Stimulated activated CD4-positive, alpha-beta T cell treated with anti-CD3 and anti-CD28 coated beads, TNF-alpha, amount 100 ng/mL, for 1 hour (primary cell): Measurements from ENCODE around the gene ACER3.
"Not testable (repeated sequence)": the region's sequence is repeated elsewhere in the genome, so short reads cannot be mapped to it uniquely, and the experiment has no call there.

ENCODE experiments used
- DNase-seq, 3 donors: peaks; one replicate each; pipeline ENCODE4 v3.0.0-alpha.2; 2020; ENCODE audit warnings: low read depth in 3 of 3, low spot score in 1 of 3

Gene ACER3

GRCh38 chr11:76836613-76837291 lies 24.0 kb upstream of the ACER3 start:
- DNase-seq, result no peak

DNA sequence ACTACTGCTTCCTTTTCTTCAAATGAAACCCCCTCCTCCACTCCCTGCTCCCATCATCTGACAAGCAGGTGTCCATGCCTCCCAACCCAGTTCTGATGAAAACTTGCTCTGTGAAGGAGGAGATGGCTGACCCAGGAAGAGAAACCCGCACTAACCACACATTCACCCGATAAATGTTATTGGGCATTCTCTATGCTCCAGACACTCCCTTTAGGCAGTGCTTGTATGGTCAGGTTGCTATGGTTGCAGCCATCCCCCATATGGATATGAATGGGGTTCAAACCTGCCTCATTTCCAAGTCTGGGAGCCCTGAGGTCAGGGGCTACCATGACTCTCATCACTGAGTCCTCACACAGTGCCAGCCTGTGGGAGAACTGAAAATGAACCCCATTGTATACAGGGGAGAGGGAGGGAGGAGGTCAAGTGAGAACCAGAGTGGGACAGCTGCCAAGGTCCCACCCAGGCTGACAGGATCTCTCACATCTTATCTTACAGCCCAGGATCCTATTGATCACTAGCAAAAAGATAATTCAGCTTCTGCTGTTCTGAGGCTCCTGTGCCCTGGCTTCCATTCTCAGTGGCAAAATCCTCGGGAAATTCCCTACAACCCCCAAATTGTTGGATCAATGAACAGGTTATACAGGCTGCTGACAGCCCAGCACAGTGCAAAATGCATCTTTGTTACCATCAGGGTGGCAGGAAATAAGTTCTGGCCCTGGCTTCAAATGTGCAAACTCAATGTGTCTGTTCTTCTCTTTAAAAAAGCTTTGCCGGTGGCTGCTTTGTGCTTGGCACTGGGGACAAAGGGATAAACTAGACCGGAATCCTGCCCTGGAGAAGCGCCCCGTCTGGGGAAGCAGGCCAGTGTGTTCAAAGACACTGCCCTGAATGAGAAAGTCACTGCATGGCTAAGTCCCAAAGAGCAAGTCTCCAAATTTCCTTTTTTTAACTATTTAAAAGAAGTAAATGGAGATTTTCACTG lies 22.7 kb upstream of the ACER3 start:
- DNase-seq, result no peak

- DNase-seq, result no peak
Measured at GRCh38 chr11:76838678-76839068, 22.0 kb upstream of the ACER3 start.

- DNase-seq, result no peak
Measured at GRCh38 chr11:76839311-76839710, 21.4 kb upstream of the ACER3 start.

- DNase-seq, result no peak
Measured at GRCh38 chr11:76841923-76842452, 18.7 kb upstream of the ACER3 start.

GRCh38 chr11:76843907-76844306 lies 16.8 kb upstream of the ACER3 start:
- DNase-seq, result no peak

GRCh38 chr11:76844511-76844910 lies 16.2 kb upstream of the ACER3 start:
- DNase-seq, result no peak

GRCh38 chr11:76845069-76845468 lies 15.6 kb upstream of the ACER3 start:
- DNase-seq, result no peak

- no peak for DNase-seq
Measured at GRCh38 chr11:76846441-76846840, 14.3 kb upstream of the ACER3 start.

DNA sequence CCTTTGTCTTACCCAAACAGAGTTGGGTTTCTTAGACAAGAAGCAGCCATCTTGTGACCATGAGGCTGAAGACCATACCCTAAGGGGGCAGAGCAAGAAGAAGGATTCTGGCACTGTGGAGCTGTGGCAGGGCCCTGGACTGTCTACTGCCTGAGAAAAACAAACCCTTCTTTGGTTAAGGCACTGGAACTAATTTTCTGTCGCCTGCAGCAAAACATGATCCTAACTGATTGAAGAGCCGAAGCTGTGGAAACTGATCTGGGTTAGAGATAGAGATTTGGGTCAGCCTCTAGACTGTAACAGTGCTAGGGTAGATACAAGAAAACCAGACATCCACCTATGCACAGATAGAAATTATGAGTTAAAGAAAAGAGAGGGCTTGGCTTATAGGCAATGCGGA lies 11.3 kb upstream of the ACER3 start:
- DNase-seq, result no peak

- DNase-seq, result no peak
Measured at GRCh38 chr11:76850130-76850529, 10.6 kb upstream of the ACER3 start.

- DNase-seq, result no peak
Measured at GRCh38 chr11:76850815-76851214, 9.9 kb upstream of the ACER3 start.

DNA sequence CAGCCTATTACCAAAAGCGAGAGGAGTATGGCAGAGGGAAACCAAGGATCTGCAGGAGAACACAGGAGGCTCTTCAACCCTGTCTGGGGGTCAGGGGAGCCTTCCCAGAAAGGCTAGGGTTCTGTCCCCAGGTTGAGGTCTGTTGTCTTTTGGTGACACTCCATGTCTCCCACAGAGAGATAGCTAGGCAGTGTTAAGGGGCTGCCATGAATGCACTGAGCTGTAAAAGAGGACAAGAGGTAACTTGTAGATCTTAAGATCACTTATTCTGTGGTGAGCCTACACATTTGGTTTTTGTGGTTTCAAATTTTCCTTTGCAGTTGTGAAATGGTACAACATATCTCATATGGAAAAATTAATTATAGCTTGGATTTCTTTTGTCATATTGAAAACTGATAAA lies 6.0 kb upstream of the ACER3 start:
- no peak for DNase-seq

GRCh38 chr11:76855670-76856069 lies 5.0 kb upstream of the ACER3 start:
- DNase-seq, result not testable (repeated sequence)

GRCh38 chr11:76856106-76856505 lies 4.6 kb upstream of the ACER3 start:
- no peak for DNase-seq

- DNase-seq, result no peak
Measured at GRCh38 chr11:76856571-76856970, 4.1 kb upstream of the ACER3 start.

DNA sequence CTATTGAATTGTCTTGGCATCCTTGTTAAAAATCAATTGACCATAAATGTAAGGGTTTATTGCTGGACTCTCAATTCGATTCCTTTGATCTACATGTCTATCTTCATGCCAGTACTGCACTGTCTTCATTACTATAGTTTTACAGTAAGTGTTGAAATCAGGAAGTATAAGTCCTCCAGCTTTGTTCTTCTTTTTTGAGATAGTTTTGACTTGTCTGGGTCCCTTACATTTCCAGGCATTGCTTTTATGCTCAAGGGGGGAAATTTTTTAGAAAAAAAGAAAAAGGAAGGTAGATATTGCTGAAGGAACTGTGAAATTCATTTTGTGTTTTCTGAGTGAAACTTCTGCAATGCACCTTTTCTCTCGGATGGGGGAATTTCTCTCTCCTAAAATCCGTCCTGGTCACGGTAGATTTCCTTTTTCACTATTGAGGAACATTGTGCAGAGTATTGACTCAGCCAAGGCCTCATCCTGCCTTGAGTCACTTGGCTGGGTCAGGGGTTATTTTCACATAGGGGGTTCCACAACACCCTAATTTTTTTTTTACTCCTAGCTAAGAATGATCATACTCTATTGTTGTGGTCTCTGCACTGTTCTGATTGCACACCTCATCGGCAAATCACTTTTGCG lies 2.8 kb upstream of the ACER3 start:
- no peak for DNase-seq

DNA sequence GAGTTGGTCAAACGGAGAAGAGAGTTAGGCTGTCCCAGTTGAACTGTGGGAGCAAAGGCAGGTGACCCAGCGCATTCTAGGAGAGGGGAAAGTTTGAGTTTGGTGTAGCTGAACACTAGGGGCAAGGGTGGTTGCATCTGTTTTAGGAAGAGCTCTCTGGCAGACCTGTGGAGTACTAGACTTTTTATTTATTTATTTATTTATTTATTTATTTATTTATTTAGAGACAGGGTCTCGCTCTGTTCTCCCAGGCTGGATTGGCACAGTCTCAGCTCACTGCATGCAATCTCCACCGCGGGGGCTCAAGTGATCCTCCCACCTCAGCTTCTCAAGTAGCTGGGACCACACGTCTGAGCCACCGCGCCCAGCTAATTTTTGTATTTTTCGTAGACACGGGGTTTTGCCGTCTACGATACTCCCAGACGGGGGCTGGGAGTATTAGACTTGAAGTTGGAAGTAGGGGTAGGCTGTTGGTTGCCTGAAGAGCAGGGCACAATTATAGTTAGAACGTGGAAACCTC lies 950 bp upstream of the ACER3 start:
- no peak for DNase-seq

- no peak for DNase-seq
Measured at GRCh38 chr11:76861490-76861953, 804 bp downstream of the ACER3 start.

DNA sequence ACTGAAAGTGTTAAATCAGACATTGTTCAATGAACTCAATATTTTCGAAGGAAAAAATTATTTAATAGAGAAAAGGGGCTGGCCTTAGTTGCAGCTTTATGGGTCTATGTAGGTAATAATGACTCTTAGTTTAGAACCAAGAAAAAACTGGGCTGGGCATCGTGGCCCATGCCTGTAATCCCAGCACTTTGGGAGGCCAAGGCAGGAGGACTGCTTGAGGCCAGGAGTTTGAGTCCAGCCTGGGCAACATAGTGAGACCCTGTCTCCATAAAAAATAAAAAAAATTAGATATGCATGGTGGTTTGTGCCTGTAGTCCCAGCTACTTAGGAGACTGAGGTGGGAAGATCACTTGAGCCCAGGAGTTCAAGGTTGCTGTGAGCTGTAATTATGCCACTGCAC lies 2.1 kb downstream of the ACER3 start:
- DNase-seq, result not testable (repeated sequence)

GRCh38 chr11:76863196-76863777 lies 2.6 kb downstream of the ACER3 start:
- no peak for DNase-seq
